ENCODE measurements around the gene FAAP100. TPM values are rescaled to one million over a fixed set of nuclear protein-coding genes. Genes with fewer than 3 reads are reported as not detected.

The FAAP100 gene
- total RNA-seq, 4 donors from 2014 or later, result 20.1 to 41.7 (median 26.7) TPM

DNA sequence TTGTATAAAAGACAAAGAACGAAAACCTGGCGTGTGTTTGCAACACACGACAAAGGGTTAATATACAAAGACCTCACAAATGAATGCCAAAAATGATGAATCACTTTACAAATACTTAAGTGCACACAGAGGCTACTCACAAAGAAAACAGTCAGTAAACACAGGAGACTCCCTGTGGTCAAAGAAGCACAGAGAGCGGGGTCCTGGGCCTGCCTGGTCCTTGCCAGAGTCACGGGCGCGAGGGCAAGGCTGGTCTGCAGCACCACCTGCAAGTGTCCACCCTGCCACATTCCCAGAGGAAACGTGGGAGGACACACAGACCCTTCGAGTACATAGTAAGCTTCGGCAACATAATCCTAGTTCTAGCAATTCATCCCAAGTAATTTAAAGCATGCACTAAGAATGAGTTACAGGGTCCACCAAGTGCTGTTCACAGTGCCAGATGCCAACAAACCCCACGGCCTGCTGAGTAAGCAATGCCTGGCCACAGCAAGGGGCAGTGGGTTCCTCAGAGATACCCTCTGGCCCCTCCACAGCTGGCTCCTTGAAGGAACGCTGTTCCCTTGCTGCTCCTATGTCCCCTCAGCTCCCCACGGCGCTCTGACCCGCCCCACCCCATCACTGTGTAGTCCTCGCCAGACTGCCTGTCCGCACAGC, 24.6 kb upstream of the FAAP100 start:
- Histone ChIP-seq H3K27me3 (no peaks in the 10 kb centered on the region), H3K4me3 (peak overlapping the region in 1 of 4 donors; percentile 9), H3K4me1 (peaks cover 0 to 23% (median 7%) of the 10 kb centered on the region in 4 donors), H3K9me3 (no peaks in the 10 kb centered on the region), H3K27ac (peak overlapping the region in 1 of 4 donors; percentile 31), H3K36me3 (peaks cover 0 to 67% (median 0%) of the 10 kb centered on the region in 3 donors)
- WGBS, 2 donors, result 31 to 36% methylated on average over 17 of the region's 17 CpGs
- TF ChIP-seq, protein P1, sequence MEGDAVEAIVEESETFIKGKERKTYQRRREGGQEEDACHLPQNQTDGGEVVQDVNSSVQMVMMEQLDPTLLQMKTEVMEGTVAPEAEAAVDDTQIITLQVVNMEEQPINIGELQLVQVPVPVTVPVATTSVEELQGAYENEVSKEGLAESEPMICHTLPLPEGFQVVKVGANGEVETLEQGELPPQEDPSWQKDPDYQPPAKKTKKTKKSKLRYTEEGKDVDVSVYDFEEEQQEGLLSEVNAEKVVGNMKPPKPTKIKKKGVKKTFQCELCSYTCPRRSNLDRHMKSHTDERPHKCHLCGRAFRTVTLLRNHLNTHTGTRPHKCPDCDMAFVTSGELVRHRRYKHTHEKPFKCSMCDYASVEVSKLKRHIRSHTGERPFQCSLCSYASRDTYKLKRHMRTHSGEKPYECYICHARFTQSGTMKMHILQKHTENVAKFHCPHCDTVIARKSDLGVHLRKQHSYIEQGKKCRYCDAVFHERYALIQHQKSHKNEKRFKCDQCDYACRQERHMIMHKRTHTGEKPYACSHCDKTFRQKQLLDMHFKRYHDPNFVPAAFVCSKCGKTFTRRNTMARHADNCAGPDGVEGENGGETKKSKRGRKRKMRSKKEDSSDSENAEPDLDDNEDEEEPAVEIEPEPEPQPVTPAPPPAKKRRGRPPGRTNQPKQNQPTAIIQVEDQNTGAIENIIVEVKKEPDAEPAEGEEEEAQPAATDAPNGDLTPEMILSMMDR (IDR thresholded peaks at IDR 0.05), result no peak
- no peak for TF ChIP-seq EP300 (IDR thresholded peaks at IDR 0.05)
- TF ChIP-seq POLR2A (IDR thresholded peaks at IDR 0.05), result no peak
- no peak for DNase-seq (ENCODE audit: low spot score in 2 of 2)

GRCh38 chr17:81575836-81576235, 23.7 kb upstream of the FAAP100 start:
- Histone ChIP-seq H3K27ac (no peak overlapping the region), H3K9me3 (no peaks in the 10 kb centered on the region), H3K36me3 (peaks cover 0 to 70% (median 0%) of the 10 kb centered on the region in 3 donors), H3K4me3 (no peak overlapping the region), H3K4me1 (peaks cover 0 to 23% (median 7%) of the 10 kb centered on the region in 4 donors), H3K27me3 (no peaks in the 10 kb centered on the region)
- TF ChIP-seq, protein P1 (IDR thresholded peaks at IDR 0.05), result no peak
- TF ChIP-seq EP300 (IDR thresholded peaks at IDR 0.05) (no peak), POLR2A (IDR thresholded peaks at IDR 0.05) (no peak)
- 87 to 88% methylated on average over 3 of the region's 3 CpGs for WGBS, 2 donors
- no peak for DNase-seq (ENCODE audit: low spot score in 2 of 2)

GRCh38 chr17:81574643-81574956, 22.4 kb upstream of the FAAP100 start:
- peaks cover 0 to 23% (median 7%) of the 10 kb centered on the region in 4 donors for H3K4me1 ChIP-seq
- 78 to 81% methylated on average over 8 of the region's 8 CpGs for WGBS, 2 donors
- H3K36me3 ChIP-seq, result peaks cover 0 to 70% (median 0%) of the 10 kb centered on the region in 3 donors
- H3K27ac ChIP-seq, result no peak overlapping the region
- no peaks in the 10 kb centered on the region for H3K27me3 ChIP-seq
- no peak for TF ChIP-seq EP300 (IDR thresholded peaks at IDR 0.05)
- TF ChIP-seq, protein P1 (IDR thresholded peaks at IDR 0.05), result no peak
- TF ChIP-seq POLR2A (IDR thresholded peaks at IDR 0.05), result no peak
- H3K4me3 ChIP-seq, result no peak overlapping the region
- H3K9me3 ChIP-seq, result no peaks in the 10 kb centered on the region
- DNase-seq (ENCODE audit: low spot score in 2 of 2), result no peak

DNA sequence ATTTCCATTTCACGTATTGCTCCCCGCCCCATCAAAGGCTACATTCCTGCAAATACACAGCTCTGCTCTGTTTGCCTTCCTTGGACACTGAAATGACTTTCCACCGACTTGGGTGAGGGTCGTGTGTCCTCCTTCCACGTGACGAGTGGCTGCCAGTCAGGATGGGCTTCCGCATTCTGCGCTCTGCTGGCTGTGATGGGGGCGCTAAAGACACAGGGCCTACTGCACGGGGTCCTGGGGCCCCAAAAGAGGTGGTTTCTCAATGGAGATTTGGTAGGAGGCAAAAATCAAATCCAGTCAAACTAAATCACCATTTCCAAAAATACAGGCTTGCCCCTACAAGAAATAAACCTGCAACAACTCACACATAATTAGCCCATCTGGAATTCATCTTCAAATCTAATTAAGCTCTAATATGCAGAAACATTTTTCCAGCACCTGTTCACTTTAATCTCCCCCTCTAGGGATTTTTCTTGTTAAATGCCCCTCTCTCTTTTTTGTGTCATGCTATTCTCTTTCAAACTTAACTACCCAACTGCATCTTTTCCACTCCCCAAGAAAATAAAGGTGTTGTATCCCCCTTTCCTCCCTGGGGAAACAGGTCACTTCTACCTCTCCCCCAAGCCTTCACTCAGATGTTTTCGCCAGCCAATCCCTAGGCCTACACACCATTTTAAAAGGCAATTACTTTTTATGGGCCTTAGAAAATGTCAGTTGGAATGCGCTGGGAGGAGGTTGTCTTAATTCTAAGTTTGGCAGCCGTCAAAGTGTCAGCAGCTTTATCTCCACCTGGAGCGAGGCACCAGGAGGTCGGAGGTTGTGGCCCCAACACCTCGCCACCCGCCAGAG, 21.9 kb upstream of the FAAP100 start:
- no peaks in the 10 kb centered on the region for H3K27me3 ChIP-seq
- no peak for TF ChIP-seq EP300 (IDR thresholded peaks at IDR 0.05)
- TF ChIP-seq, protein P1 (IDR thresholded peaks at IDR 0.05), result no peak
- TF ChIP-seq POLR2A (IDR thresholded peaks at IDR 0.05), result no peak
- 73 to 79% methylated on average over 17 of the region's 17 CpGs for WGBS, 2 donors
- no peaks in the 10 kb centered on the region for H3K9me3 ChIP-seq
- H3K27ac ChIP-seq, result no peak overlapping the region
- no peak for DNase-seq (ENCODE audit: low spot score in 2 of 2)
- H3K4me1 ChIP-seq, result peaks cover 0 to 23% (median 7%) of the 10 kb centered on the region in 4 donors
- peaks cover 0 to 70% (median 0%) of the 10 kb centered on the region in 3 donors for H3K36me3 ChIP-seq
- no peak overlapping the region for H3K4me3 ChIP-seq

Measured in tibial nerve (tissue), 4 donors.